D721Med (cell line): Measurements from ENCODE around the gene WBP1L.
"Not testable (repeated sequence)": the region's sequence is repeated elsewhere in the genome, so short reads cannot be mapped to it uniquely, and the experiment has no call there.

Experiments
- DNase-seq: peaks from one replicate; pipeline ENCODE4 v3.0.0; 2011; ENCODE audit warnings: low spot score; ENCODE audit not compliant: insufficient read length
- FAIRE-seq: peaks from 2 replicates; lab custom pipeline; 2011; peaks lifted over from hg19 to GRCh38; lab: Jason Lieb, UNC
- TF ChIP-seq, protein P1 (sequence below): IDR thresholded peaks from 2 replicates; pipeline ENCODE4 v1.5.1; 2012; ENCODE audit warnings: mild to moderate bottlenecking, control low read depth; ENCODE audit not compliant: insufficient read depth; ENCODE audit errors: missing control alignments

Gene WBP1L

DNA sequence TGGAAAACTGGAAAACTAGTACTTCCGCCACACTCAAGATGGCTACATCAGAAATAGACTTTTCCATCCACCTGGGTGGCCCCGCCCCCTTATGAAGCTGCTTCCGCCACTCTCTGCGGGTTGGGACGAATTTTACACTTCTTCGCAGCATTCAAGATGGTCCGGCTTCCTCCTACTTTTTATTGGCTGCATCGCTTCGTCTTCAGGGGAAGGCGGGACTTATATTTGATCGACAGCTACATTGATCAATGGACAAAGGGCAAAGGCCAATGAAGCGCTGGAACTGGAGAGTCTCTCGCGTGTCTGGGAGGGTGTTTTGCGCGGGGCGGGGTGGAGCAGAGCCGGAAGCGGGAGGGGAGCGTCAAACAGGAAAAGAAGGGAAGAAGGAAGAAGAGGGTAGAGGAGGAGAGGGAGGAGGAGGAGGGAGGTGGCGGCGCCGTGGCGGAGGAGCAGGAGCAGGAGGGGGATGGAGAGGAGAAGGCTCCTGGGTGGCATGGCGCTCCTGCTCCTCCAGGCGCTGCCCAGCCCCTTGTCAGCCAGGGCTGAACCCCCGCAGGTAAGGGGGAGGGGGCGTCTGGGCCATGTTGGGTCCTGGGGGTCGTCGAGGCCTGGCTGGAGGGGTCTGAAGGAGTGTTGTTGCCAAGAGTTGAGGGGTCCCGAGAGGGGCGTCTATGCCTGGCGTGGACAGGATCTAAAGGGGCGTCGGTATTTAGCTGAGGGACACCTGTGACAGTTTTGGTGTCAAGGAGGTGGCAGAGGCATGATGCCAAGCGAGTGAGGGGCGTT, at the start of gene WBP1L:
TSS of gene WBP1L (plus strand) at position 361 of the 786 bp plus-strand sequence. CDS start at position 467, 106 bp downstream.
- TF ChIP-seq, protein P1, sequence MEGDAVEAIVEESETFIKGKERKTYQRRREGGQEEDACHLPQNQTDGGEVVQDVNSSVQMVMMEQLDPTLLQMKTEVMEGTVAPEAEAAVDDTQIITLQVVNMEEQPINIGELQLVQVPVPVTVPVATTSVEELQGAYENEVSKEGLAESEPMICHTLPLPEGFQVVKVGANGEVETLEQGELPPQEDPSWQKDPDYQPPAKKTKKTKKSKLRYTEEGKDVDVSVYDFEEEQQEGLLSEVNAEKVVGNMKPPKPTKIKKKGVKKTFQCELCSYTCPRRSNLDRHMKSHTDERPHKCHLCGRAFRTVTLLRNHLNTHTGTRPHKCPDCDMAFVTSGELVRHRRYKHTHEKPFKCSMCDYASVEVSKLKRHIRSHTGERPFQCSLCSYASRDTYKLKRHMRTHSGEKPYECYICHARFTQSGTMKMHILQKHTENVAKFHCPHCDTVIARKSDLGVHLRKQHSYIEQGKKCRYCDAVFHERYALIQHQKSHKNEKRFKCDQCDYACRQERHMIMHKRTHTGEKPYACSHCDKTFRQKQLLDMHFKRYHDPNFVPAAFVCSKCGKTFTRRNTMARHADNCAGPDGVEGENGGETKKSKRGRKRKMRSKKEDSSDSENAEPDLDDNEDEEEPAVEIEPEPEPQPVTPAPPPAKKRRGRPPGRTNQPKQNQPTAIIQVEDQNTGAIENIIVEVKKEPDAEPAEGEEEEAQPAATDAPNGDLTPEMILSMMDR: no peak
- DNase-seq (peak; percentile 88), FAIRE-seq (peak; percentile 35)

DNA sequence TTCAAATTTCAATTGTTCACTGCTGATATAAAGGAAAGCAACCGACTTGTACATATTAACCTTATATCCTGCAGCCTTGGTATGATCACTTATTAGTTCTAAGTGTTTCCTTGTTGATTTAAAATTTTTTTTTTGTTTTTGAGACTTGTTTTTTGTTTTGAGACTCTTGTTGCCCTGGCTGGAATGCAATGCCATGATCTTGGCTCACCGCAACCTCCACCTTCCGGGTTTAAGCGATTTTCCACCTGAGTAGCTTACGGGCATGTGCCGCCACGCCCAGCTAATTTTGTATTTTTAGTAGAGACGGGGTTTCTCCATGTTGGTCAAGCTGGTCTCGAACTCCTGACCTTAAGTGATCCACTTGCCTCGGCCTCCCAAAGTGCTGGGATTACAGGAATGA, 48.3 kb upstream of the WBP1L start:
- not testable (repeated sequence) for DNase-seq, FAIRE-seq

DNA sequence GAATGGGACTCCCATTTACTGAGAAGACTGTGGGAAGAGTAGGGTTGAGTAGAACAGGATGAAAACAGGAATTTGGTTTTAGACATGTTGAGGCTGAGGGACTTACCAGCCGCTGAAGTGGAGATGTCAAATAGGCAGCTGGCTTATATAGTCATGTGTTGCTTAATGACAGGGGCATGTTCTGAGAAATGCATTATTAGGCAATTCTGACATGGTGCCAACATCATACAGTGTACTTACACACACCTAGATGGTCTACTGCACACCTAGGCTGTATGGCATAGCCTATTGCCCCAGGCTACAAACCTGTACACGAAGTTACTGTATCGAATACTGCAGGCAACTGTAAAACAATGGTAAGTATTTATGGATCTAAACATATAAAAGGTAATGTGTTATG, 47.0 kb upstream of the WBP1L start:
- FAIRE-seq (no peak), DNase-seq (no peak)

DNA sequence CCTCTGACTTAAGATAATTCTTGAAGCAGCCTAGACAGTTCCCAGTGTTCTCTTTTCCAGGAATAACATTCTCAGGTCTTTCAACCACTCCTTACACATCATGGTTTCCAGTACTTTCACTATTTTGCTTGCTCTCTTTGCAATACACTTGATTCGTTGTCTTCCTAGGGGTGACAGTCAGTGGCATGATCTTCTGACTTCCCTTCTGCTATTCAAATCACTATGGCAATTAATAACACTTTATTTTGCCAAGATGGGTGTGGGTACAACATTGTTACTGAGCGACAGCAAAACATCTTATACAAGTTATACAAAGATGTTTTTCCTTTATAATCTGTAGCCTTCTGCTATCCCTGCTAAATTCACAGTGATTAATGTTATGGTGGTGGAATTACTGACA, 44.9 kb upstream of the WBP1L start:
- no peak for FAIRE-seq

More for the DNA sequence above, 47.0 kb upstream of the WBP1L start:
- TF ChIP-seq, protein P1: no peak

DNA sequence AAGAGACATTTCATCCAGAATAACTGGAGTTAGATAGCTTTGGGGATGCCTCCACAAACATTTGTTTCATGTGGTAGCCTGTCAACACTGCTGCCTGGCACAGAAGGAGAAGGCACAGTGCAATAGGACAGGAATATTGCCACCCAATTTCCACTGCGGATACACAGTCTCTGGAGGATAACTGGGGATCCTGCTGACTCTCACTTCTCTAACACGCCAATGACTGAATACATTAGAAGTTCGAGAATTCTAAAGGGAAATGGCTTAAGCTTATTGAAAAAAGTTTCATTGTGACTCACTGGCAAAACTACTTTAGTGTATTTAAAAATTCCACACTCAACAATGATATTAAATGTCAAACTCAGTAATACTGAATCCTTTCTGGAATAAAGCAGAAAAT, 42.5 kb upstream of the WBP1L start:
- no peak for FAIRE-seq
- TF ChIP-seq, protein P1: no peak

More for the DNA sequence above, 44.9 kb upstream of the WBP1L start:
- TF ChIP-seq, protein P1: no peak
- no peak for DNase-seq

DNA sequence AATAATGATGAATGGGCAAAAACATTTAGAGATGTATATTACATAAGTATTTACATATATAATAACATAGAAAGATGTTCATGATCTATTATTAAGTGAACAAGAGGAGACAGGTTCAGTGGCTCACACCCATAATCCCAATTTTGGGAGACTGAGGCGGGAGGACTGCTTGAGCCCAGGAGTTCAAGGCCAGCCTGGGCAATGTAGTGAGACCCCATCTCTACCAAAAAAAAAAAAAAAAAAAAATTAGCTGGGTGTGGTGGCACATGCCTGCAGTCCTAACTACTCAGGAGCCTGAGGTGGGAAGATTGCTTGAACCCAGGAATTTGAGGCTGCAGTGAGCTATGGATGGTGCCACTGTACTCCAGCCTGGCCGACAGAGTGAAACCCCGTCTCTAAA, 42.0 kb upstream of the WBP1L start:
- TF ChIP-seq, protein P1: no peak
- DNase-seq (no peak), FAIRE-seq (no peak)

More for the DNA sequence above, 42.5 kb upstream of the WBP1L start:
- no peak for DNase-seq

DNA sequence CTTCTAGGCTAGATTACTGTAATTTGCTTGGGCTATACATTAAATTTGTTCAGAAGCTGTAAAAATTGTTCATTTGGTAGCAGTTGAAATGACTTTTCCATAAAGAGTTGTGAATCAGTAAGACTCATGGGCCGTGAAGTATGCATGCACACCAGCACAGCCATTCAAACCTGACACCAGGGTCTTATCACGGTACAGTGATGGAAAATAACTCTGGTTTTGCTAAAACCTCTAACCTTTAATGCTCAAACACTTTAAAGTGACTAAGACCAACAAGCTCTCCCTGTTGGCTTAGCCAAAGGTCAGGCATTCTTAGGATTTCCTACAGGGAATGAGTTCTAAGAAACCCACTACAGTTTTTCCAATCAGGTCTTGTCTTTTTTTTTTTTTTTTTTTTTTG, 41.0 kb upstream of the WBP1L start:
- TF ChIP-seq, protein P1: no peak
- DNase-seq (no peak), FAIRE-seq (no peak)
